GM12878 (cell line): ENCODE results near the gene HELZ.

ENCODE experiments used
- EP300 ChIP-seq, 2 experiments: fragments of 150-350 bp in 1 of 2; IDR thresholded peaks; 2 replicates each; pipeline ENCODE4 v1.6.1; 2011 to 2012; ENCODE audit warnings: low read depth in 2 of 2, low read length in 2 of 2, borderline replicate concordance in 1 of 2, improper control_type of control experiment in 1 of 2, inconsistent platforms in 1 of 2; ENCODE audit not compliant: control insufficient read depth in 1 of 2
- HDAC2 ChIP-seq: fragments of 200-600 bp; sonication (generic); IDR thresholded peaks from 2 replicates; pipeline ENCODE4 v1.6.1; 2017
- JUNB ChIP-seq: IDR thresholded peaks from 2 replicates; pipeline ENCODE4 v1.6.1; 2016; ENCODE audit warnings: antibody characterized with exemption, mild to moderate bottlenecking
- SIN3A ChIP-seq: IDR thresholded peaks from 2 replicates; pipeline ENCODE4 v1.6.1; 2012; ENCODE audit warnings: low read depth, low read length, improper control_type of control experiment
- SUZ12 ChIP-seq: fragments of 200-600 bp; sonication (generic); IDR thresholded peaks from one replicate; pipeline ENCODE4 v1.6.1; 2018; ENCODE audit warnings: antibody characterized with exemption, mild to moderate bottlenecking; ENCODE audit not compliant: unreplicated experiment
- YY1 ChIP-seq: IDR thresholded peaks from 2 replicates; pipeline ENCODE4 v1.6.1; 2011; ENCODE audit warnings: low read depth, mild to moderate bottlenecking, low read length
- ZNF384 ChIP-seq: IDR thresholded peaks from 2 replicates; pipeline ENCODE4 v1.6.1; 2012; ENCODE audit warnings: low read depth, mild to moderate bottlenecking, low read length, improper control_type of control experiment, borderline replicate concordance
- TF ChIP-seq, protein P1 (sequence below), 3 experiments: IDR thresholded peaks in 2 of 3; conservative IDR thresholded peaks in 1 of 3; 2 replicates each; pipeline ENCODE4 v1.5.1; 2011; ENCODE audit warnings: low read depth in 3 of 3, low read length in 3 of 3, mild to moderate bottlenecking in 3 of 3, control low read depth in 2 of 3, moderate library complexity in 2 of 3, inconsistent platforms in 1 of 3, mixed read lengths in 1 of 3; ENCODE audit not compliant: control insufficient read depth in 2 of 3, insufficient read depth in 1 of 3; ENCODE audit errors: extremely low read depth in 1 of 3
- TF ChIP-seq, protein P2 (sequence below): fragments of 450-650 bp; conservative IDR thresholded peaks from 2 replicates; pipeline ENCODE4 v1.6.1; 2017; ENCODE audit warnings: mild to moderate bottlenecking, moderate library complexity
- TF ChIP-seq, protein P3 (sequence below): fragments of 450-650 bp; formaldehyde crosslinking; IDR thresholded peaks from 2 replicates; pipeline ENCODE4 v1.4.0; 2020; ENCODE audit warnings: mild to moderate bottlenecking, moderate library complexity

DNA sequence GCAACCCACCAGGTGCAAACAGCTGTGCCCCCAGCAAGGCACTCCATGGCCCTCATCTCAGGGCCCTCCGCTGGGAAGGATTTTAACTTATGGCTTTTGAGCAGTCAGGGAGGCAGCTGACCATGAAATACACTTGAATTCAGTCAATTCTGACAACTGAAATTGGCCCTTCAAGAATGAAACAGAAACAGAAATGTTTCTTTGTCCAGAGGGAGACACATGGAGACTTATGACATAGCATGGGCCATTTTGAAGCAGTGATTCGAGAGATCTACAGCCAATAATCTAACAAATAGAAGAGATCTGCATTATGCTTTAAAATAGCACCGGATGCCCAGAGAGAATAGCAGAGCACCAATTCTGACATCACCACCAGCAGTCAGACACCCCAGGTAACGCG, 193.2 kb downstream of the HELZ start:
- TF ChIP-seq JUNB (no peak), SIN3A (no peak), HDAC2 (no peak), SUZ12 (no peak), ZNF384 (no peak), EP300 (IDR thresholded peaks at IDR 0.05; ENCODE audit: borderline replicate concordance in 1 of 2, control insufficient read depth in 1 of 2, low read depth in 2 of 2, low read length in 2 of 2) (no peak), YY1 (no peak)
- TF ChIP-seq, protein P1, sequence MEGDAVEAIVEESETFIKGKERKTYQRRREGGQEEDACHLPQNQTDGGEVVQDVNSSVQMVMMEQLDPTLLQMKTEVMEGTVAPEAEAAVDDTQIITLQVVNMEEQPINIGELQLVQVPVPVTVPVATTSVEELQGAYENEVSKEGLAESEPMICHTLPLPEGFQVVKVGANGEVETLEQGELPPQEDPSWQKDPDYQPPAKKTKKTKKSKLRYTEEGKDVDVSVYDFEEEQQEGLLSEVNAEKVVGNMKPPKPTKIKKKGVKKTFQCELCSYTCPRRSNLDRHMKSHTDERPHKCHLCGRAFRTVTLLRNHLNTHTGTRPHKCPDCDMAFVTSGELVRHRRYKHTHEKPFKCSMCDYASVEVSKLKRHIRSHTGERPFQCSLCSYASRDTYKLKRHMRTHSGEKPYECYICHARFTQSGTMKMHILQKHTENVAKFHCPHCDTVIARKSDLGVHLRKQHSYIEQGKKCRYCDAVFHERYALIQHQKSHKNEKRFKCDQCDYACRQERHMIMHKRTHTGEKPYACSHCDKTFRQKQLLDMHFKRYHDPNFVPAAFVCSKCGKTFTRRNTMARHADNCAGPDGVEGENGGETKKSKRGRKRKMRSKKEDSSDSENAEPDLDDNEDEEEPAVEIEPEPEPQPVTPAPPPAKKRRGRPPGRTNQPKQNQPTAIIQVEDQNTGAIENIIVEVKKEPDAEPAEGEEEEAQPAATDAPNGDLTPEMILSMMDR (IDR thresholded peaks at IDR 0.05 in 2 of 3, conservative IDR thresholded peaks at IDR 0.05 in 1 of 3; ENCODE audit: control insufficient read depth in 2 of 3, extremely low read depth in 1 of 3, insufficient read depth in 1 of 3, low read depth in 3 of 3, low read length in 3 of 3) = no peak
- TF ChIP-seq, protein P2, sequence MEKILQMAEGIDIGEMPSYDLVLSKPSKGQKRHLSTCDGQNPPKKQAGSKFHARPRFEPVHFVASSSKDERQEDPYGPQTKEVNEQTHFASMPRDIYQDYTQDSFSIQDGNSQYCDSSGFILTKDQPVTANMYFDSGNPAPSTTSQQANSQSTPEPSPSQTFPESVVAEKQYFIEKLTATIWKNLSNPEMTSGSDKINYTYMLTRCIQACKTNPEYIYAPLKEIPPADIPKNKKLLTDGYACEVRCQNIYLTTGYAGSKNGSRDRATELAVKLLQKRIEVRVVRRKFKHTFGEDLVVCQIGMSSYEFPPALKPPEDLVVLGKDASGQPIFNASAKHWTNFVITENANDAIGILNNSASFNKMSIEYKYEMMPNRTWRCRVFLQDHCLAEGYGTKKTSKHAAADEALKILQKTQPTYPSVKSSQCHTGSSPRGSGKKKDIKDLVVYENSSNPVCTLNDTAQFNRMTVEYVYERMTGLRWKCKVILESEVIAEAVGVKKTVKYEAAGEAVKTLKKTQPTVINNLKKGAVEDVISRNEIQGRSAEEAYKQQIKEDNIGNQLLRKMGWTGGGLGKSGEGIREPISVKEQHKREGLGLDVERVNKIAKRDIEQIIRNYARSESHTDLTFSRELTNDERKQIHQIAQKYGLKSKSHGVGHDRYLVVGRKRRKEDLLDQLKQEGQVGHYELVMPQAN = no peak
- TF ChIP-seq, protein P3, sequence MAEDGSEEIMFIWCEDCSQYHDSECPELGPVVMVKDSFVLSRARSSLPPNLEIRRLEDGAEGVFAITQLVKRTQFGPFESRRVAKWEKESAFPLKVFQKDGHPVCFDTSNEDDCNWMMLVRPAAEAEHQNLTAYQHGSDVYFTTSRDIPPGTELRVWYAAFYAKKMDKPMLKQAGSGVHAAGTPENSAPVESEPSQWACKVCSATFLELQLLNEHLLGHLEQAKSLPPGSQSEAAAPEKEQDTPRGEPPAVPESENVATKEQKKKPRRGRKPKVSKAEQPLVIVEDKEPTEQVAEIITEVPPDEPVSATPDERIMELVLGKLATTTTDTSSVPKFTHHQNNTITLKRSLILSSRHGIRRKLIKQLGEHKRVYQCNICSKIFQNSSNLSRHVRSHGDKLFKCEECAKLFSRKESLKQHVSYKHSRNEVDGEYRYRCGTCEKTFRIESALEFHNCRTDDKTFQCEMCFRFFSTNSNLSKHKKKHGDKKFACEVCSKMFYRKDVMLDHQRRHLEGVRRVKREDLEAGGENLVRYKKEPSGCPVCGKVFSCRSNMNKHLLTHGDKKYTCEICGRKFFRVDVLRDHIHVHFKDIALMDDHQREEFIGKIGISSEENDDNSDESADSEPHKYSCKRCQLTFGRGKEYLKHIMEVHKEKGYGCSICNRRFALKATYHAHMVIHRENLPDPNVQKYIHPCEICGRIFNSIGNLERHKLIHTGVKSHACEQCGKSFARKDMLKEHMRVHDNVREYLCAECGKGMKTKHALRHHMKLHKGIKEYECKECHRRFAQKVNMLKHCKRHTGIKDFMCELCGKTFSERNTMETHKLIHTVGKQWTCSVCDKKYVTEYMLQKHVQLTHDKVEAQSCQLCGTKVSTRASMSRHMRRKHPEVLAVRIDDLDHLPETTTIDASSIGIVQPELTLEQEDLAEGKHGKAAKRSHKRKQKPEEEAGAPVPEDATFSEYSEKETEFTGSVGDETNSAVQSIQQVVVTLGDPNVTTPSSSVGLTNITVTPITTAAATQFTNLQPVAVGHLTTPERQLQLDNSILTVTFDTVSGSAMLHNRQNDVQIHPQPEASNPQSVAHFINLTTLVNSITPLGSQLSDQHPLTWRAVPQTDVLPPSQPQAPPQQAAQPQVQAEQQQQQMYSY (CRISPR knock-in tag) = no peak
